HG02943 (cell line): ENCODE results near the gene MPL.

Source experiments
- ATAC-seq: cut with Tn5 transposase; IDR thresholded peaks from one replicate; pipeline ENCODE4 v1.9.1; 2021; ENCODE audit warnings: mild to moderate bottlenecking, low read depth, moderate library complexity; ENCODE audit not compliant: unreplicated experiment

The MPL gene

DNA sequence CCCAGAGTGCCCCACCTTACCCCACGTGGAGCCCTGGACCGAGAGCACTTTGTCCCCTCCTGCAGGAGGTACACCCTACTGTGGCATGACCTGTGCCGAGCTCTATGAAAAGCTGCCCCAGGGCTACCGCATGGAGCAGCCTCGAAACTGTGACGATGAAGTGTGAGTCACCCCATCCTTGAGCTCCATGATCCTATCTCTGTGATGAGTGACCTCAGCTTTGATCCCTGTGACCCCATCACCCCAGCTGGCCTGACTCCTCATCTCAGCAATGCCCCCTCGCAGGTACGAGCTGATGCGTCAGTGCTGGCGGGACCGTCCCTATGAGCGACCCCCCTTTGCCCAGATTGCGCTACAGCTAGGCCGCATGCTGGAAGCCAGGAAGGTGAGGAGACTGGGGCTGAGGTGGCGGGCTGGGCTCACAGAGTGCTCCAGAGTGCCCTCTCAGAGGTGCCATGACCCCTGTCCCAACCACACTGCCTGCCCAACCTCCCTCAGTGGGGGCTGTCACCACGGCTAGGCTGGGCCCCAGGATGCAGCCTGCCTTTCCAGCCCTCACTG, 16.2 kb upstream of the MPL start:
- ATAC-seq = no peak

GRCh38 chr1:43322506-43322905, 15.1 kb upstream of the MPL start:
- ATAC-seq = no peak

GRCh38 chr1:43324810-43325209, 12.8 kb upstream of the MPL start:
- no peak for ATAC-seq

- no peak for ATAC-seq
Measured at GRCh38 chr1:43325381-43325780, 12.2 kb upstream of the MPL start.

DNA sequence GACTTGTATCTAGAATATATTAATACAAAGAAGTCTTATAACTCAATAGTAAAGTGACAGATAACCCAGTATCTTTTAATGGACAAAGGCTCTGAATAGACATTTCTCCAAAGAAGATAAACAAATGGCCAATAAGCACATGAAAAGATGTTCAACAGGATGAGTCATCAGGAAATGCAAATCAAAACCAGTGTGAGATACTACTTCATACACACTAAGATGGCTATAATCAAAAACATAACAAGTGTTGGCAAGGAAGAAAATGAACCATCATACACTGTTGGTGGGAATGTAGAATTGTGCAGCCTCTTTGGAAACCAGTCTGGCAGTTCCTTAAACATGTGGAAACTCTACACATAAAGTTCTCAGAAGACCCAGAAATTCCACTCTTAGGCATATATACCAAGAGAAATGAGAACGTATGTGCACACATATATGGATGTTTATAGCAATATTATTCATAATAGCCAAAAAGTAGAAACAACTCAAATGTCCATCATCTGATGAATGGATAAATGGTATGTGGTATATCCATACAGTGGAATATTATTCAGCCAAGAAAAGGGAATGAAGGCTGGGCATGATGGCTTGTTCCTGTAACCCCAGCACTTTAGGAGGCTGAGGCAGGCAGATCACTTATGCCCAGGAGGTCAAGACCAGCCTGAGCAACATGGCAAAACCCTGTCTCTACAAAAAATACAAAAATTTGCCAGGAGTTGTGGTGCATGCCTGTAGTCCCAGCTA, 9.9 kb upstream of the MPL start:
- no peak for ATAC-seq

DNA sequence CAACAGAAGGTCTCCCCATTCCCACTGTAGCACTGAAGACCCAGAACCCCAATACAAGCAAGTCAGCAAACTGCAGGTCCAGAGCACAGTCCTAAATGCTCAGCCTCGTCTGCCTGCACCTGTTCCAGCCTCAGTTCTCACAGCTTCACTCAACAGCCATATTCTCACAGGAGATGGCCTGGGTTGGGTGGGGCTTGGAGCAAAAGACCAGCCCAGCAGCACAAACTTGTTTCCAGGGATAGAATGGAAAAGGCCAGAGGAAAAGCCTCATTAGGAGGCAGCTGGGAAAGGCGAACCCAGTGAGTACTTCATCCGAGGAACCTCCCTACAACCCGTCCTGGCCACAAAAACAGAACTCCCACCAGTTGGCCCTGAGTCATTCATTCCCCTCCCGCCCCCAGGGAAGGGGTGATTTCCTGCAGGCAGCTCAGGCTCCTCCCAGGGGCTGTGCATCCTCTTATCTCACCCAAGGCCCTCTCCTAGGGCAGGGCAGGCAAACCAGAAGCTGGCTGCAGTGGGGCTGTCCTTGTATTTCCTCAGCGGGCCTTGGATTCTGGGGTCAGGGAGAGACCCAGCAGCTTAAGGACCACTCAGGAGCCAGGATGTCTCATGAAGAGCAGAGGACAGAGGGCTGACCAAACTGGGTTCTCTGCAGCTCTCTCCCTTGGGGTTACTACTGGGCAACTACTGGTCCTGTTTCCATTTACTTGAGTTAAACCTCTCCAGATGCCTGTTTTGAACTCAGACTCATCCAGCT, 7.4 kb upstream of the MPL start:
- no peak for ATAC-seq

DNA sequence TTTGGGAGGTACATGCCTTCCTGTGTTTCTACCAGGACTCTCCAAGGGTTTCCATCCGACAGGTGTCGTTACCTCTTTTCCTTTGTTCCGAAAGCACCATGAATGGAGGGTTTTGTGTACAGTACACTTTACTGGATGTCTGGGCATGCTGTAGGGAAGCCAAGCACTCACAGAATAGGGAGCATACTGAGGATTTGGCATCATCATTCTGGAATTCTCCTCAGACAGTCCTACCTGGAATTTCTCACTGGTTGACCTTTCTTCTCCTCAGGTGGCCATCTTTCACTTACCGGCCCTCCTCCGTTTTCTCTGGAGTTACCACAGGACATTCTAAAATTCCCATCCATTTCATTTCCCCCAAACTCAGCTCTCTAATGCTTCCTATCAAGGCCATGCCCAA, 5.9 kb upstream of the MPL start:
- no peak for ATAC-seq

DNA sequence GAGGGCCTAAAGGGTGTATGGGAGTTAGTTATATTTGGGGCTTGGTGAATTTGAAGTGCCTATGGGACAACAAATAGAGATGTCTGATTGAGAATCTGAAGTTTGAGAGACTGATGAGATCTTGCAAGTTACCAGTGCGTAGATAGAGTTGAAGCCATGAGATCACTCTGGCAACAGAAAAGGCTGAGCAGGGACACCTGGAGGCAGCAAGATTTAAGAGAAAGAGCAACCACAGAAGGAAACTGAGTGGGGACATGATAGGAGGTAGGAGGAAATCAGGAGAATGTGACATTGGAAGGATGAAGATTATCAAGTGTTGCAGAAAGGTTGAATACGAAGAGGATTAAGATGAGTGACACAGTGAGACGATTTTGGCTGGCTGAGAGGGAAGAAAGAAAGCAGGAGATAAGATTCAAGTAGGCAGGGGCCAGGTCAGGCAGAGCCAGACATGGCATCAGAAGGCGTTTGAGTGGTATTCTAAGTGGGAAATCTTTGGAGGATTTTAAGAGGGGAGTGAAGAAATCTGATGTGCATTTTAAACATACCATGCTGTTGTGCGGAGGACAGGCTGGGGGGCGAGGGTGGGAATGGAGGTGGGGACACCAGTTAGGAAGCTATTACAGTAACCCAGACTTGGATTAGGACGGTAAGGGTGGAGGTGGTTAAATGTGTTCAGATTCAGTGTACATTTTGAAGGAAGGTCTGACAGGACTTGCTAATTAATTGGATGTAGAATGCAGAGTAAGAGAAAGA, 3.0 kb upstream of the MPL start:
- no peak for ATAC-seq

DNA sequence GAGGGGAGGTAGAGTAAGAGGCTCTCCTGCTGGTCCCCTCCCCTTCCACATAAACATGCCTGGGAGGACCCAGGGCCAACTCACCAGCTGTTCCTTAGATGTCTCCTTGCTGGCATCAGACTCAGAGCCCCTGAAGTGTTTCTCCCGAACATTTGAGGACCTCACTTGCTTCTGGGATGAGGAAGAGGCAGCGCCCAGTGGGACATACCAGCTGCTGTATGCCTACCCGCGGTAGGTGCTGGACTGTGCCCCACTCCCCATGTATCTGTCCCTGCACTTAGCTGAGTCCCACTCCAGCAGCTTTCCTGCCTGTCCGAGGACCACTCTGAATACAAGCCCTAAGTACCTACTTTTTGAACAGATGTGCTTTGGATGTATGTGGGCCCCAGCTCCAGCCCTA, 383 bp downstream of the MPL start:
- ATAC-seq = no peak

- ATAC-seq = no peak
Measured at GRCh38 chr1:43339584-43340232, 2.1 kb downstream of the MPL start.

- no peak for ATAC-seq
Measured at GRCh38 chr1:43340559-43340958, 2.9 kb downstream of the MPL start.

- no peak for ATAC-seq
Measured at GRCh38 chr1:43344267-43344850, 6.7 kb downstream of the MPL start.

DNA sequence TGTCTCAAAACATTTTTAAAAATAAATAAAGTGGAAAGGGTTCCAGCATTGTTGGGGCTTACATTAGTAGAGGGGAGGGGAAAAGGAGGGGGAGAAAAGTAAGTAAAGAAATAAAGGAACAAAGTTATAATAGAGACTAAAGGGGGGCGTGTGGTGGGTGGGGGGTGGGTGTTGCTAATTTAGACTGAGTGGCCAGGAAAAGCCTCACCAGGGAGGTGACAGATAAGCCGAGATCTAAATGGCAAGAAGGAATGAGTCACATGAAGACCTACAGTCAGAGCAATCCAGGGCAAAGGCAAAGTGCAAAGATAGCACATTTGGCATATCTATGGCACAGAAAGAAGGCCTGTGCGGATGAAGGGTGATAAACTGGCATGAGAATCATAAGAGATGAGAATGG, 7.5 kb downstream of the MPL start:
- ATAC-seq = no peak

- no peak for ATAC-seq
Measured at GRCh38 chr1:43346636-43347035, 9.0 kb downstream of the MPL start.

GRCh38 chr1:43348343-43348808, 10.8 kb downstream of the MPL start:
- no peak for ATAC-seq

DNA sequence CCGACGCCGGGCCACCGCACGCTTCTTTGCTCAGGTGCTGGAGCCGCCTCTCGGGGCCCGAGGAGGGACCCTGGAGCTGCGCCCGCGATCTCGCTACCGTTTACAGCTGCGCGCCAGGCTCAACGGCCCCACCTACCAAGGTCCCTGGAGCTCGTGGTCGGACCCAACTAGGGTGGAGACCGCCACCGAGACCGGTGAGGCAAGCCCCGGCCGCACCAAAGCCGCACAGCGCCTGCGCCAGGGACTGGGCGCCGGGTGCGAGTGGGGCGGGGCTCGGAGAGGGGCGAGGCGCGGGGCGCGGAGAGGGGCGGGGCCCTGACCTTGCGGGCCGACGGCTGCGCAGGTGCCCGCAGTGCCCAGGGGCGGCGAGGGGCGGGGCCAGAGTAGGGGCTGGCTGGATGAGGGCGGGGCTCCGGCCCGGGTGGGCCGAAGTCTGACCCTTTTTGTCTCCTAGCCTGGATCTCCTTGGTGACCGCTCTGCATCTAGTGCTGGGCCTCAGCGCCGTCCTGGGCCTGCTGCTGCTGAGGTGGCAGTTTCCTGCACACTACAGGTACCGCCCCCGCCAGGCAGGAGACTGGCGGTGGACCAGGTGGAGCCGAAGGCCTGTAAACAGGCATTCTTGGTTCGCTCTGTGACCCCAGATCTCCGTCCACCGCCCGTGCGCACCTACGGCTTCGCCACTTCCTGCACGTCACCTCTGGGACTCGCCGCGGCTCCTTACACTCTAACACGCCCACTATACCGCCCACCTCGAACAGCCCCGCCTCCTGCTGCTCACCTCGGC, 11.4 kb downstream of the MPL start:
- ATAC-seq = no peak

- ATAC-seq = no peak
Measured at GRCh38 chr1:43349594-43350306, 12.1 kb downstream of the MPL start.

DNA sequence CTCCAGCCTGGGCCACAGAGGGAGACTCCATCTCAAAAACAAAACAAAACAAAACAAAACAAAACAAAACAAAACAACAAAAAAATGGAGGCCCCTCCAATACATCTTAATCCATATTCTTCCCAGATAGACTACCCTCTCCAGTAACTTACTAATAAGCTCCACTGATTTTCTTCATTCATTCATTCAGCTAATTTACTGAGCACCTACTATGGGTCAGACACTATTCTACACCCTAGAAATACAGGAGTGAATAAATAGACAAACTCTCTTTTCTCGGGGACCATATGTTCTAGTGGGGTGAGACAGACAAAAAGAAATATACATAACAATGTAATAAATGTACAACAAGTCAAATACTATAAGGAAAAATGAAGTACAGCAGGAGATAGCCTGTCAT, 13.4 kb downstream of the MPL start:
- no peak for ATAC-seq
